ENCODE results near the gene ABHD14A.
"Not testable (repeated sequence)": the region's sequence is repeated elsewhere in the genome, so short reads cannot be mapped to it uniquely, and the experiment has no call there.

ABHD14A gene

GRCh38 chr3:51992017-51992682 is 17.3 kb downstream of the ABHD14A start:
- Histone ChIP-seq H3K4me1 (peaks cover 10% of the 10 kb centered on the region), H3K9ac (no peak overlapping the region), H3K4me3 (ENCODE audit: low read depth, low read length) (no peak overlapping the region)

GRCh38 chr3:51993657-51994056 is 18.8 kb downstream of the ABHD14A start:
- not testable (repeated sequence) for H3K9ac ChIP-seq; H3K9me3 ChIP-seq (ENCODE audit: control insufficient read depth, low read length); H3K4me2 ChIP-seq (ENCODE audit: low read length); H3K4me3 ChIP-seq (ENCODE audit: low read depth, low read length); H3K36me3 ChIP-seq (ENCODE audit: control insufficient read depth, insufficient read depth, low read length); H3K27ac ChIP-seq; H2AFZ ChIP-seq; H3K27me3 ChIP-seq (ENCODE audit: control insufficient read depth, insufficient read depth, low read length); H3K79me2 ChIP-seq
- H3K4me1 ChIP-seq = peaks cover 10% of the 10 kb centered on the region

More at GRCh38 chr3:51992017-51992682, 17.3 kb downstream of the ABHD14A start:
- no peak for TF ChIP-seq CTCF (IDR thresholded peaks at IDR 0.05)
- H3K79me2 ChIP-seq = peaks cover 5% of the 10 kb centered on the region
- H2AFZ ChIP-seq = no peak overlapping the region
- H3K36me3 ChIP-seq (ENCODE audit: control insufficient read depth, insufficient read depth, low read length) = no peaks in the 10 kb centered on the region
- H3K27me3 ChIP-seq (ENCODE audit: control insufficient read depth, insufficient read depth, low read length) = no peaks in the 10 kb centered on the region
- no peaks in the 10 kb centered on the region for H3K9me3 ChIP-seq (ENCODE audit: control insufficient read depth, low read length)
- no peak overlapping the region for H3K27ac ChIP-seq
- H3K4me2 ChIP-seq (ENCODE audit: low read length) = no peak overlapping the region

- H3K4me1 ChIP-seq = peaks cover 10% of the 10 kb centered on the region
- no peaks in the 10 kb centered on the region for H3K36me3 ChIP-seq (ENCODE audit: control insufficient read depth, insufficient read depth, low read length)
- H3K27me3 ChIP-seq (ENCODE audit: control insufficient read depth, insufficient read depth, low read length) = no peaks in the 10 kb centered on the region
- H3K4me3 ChIP-seq (ENCODE audit: low read depth, low read length) = no peak overlapping the region
- peaks cover 5% of the 10 kb centered on the region for H3K79me2 ChIP-seq
- no peak for TF ChIP-seq CTCF (IDR thresholded peaks at IDR 0.05)
- no peaks in the 10 kb centered on the region for H3K9me3 ChIP-seq (ENCODE audit: control insufficient read depth, low read length)
- no peak overlapping the region for H2AFZ ChIP-seq
- H3K27ac ChIP-seq = no peak overlapping the region
- H3K9ac ChIP-seq = no peak overlapping the region
- H3K4me2 ChIP-seq (ENCODE audit: low read length) = peak overlapping the region; percentile 95
These were observed 19.7 kb downstream of the ABHD14A start for GRCh38 chr3:51994530-51994929.

GRCh38 chr3:51995346-51996163 is 20.7 kb downstream of the ABHD14A start, which contains the start of gene RPL29:
Gene RPL29 (minus strand): TSS chr3:51995895. CDS start chr3:51995461, 434 bp downstream.
- peak; percentile 34 for TF ChIP-seq CTCF (IDR thresholded peaks at IDR 0.05)
- Histone ChIP-seq H3K4me2 (ENCODE audit: low read length) (peak within 1 kb of the TSS; percentile 95), H2AFZ (peak within 1 kb of the TSS; percentile 76), H3K27ac (peak within 1 kb of the TSS; percentile 73), H3K36me3 (ENCODE audit: control insufficient read depth, insufficient read depth, low read length) (no peaks in the 10 kb centered on the region), H3K9ac (no peak within 1 kb of the TSS), H3K79me2 (peaks cover 5% of the 10 kb centered on the region), H3K4me3 (ENCODE audit: low read depth, low read length) (peak within 1 kb of the TSS; percentile 88), H3K27me3 (ENCODE audit: control insufficient read depth, insufficient read depth, low read length) (no peaks in the 10 kb centered on the region), H3K4me1 (peaks cover 10% of the 10 kb centered on the region), H3K9me3 (ENCODE audit: control insufficient read depth, low read length) (no peaks in the 10 kb centered on the region)

GRCh38 chr3:51997172-51997571 is 22.3 kb downstream of the ABHD14A start:
- no peak overlapping the region for H3K9ac ChIP-seq
- no peak overlapping the region for H2AFZ ChIP-seq
- no peak overlapping the region for H3K27ac ChIP-seq
- H3K27me3 ChIP-seq (ENCODE audit: control insufficient read depth, insufficient read depth, low read length) = no peaks in the 10 kb centered on the region
- no peaks in the 10 kb centered on the region for H3K36me3 ChIP-seq (ENCODE audit: control insufficient read depth, insufficient read depth, low read length)
- no peak for TF ChIP-seq CTCF (IDR thresholded peaks at IDR 0.05)
- H3K4me3 ChIP-seq (ENCODE audit: low read depth, low read length) = no peak overlapping the region
- H3K4me1 ChIP-seq = peaks cover 10% of the 10 kb centered on the region
- peaks cover 5% of the 10 kb centered on the region for H3K79me2 ChIP-seq
- no peaks in the 10 kb centered on the region for H3K9me3 ChIP-seq (ENCODE audit: control insufficient read depth, low read length)
- no peak overlapping the region for H3K4me2 ChIP-seq (ENCODE audit: low read length)

All from parathyroid adenoma (tissue), 2 donors.